Upper lobe of left lung (tissue), 6 donors: ENCODE data around the gene BRMS1. TPM values are rescaled to one million over a fixed set of nuclear protein-coding genes. Genes with fewer than 3 reads are reported as not detected.
A peak's percentile ranks its signal among the peaks of the same experiment; 100 is the strongest.

Experiments used
- ATAC-seq, 2 donors: fragments of 200-7000 bp; cut with Tn5 transposase; one replicate each; pipeline ENCODE4 v1.9.1; 2022; ENCODE audit warnings: mild to moderate bottlenecking in 2 of 2, moderate library complexity in 2 of 2; ENCODE audit not compliant: low FRiP score in 2 of 2
- DNase-seq, 2 donors: peaks; one replicate each; pipeline ENCODE4 v3.0.0-alpha.2; 2019 to 2020
- H3K27ac ChIP-seq, 4 donors: fragments of 200-600 bp; sonication (generic); one replicate each; pipeline ENCODE4 v1.5.1; 2016 to 2019
- H3K27me3 ChIP-seq, 4 donors: fragments of 200-600 bp; sonication (generic); one replicate each; pipeline ENCODE4 v1.5.1; 2017 to 2019
- H3K36me3 ChIP-seq, 4 donors: fragments of 200-600 bp; sonication (generic); one replicate each; pipeline ENCODE4 v1.5.1; 2016 to 2019
- H3K4me1 ChIP-seq, 4 donors: fragments of 200-600 bp; sonication (generic); one replicate each; pipeline ENCODE4 v1.5.1; 2018 to 2019
- H3K4me3 ChIP-seq, 4 donors: fragments of 200-600 bp; sonication (generic); one replicate each; pipeline ENCODE4 v1.5.1; 2017 to 2019; ENCODE audit warnings: mild to moderate bottlenecking in 2 of 4, moderate library complexity in 1 of 4
- H3K9me3 ChIP-seq, 4 donors: fragments of 200-600 bp; sonication (generic); one replicate each; pipeline ENCODE4 v1.5.1; 2018 to 2019
- EP300 ChIP-seq, 4 donors: sonication (generic); formaldehyde crosslinking; IDR thresholded peaks; one replicate each; pipeline ENCODE4 v1.5.1; 2017; ENCODE audit warnings: antibody characterized with exemption in 4 of 4, control low read depth in 2 of 4
- POLR2A ChIP-seq, 4 donors: fragments of 450-650 bp; IDR thresholded peaks; one replicate each; pipeline ENCODE4 v1.5.1; 2016 to 2017; ENCODE audit warnings: antibody characterized with exemption in 4 of 4, mild to moderate bottlenecking in 2 of 4
- POLR2AphosphoS5 ChIP-seq, 2 donors: sonication (generic); formaldehyde crosslinking; IDR thresholded peaks; one replicate each; pipeline ENCODE4 v1.5.1; 2017; ENCODE audit warnings: antibody characterized with exemption in 2 of 2
- WGBS, 2 donors: methylation state at CpG; one replicate each; pipeline ENCODE4 v1.1.5; 2017 to 2018; 5-methylcytosine and 5-hydroxymethylcytosine counted together
- total RNA-seq, 6 donors: library from RNA; depleted of rRNA in 4 of 6; stranded (reverse); fragments of >200 nt in 4 of 6; gene quantifications; one replicate each; pipeline versions ENCODE4 v1.1.0 to v1.2.1, GENCODE V29; 2016 to 2021
- TF ChIP-seq, protein P1 (sequence below), 6 experiments: fragments of 450-650 bp in 4 of 6; fragments of 200-600 bp in 2 of 6; sonication (generic) in 2 of 6; IDR thresholded peaks; one replicate each; pipeline ENCODE4 v1.5.1; 2016 to 2019; ENCODE audit warnings: antibody characterized with exemption in 6 of 6
- donor health status: DM: no; HTN: no; CAD: no; lungs with moderate emphysema.
- donor health status: DM: no; HTN: yes; CAD: no; lungs with severe emphysema.

Gene BRMS1
- total RNA-seq, 6 donors from 2014 or later = 34.8 to 63.8 (median 37.1) TPM

DNA sequence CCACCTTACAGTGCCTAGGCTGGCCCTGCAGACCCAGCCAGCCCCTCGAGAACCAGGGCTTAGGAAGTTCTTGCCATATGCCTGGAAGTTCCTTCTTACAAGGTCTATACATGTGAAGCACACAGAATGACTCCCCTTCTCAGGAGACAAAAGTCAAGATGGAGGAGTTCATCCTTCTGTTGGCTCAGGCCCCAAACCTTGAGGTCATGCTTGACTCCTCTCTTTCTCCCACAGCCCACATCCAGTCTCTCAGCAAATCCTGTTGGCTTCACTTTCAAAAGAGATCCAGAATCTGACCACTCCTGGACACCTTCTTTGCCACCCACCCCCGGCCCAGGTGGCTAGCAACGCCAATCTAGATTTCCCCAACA is 26.3 kb downstream of the BRMS1 start:
- WGBS, 2 donors = 65 to 91% methylated on average over 3 of the region's 3 CpGs
- Histone ChIP-seq H3K9me3 (no peaks in the 10 kb centered on the region), H3K4me1 (peaks cover 26 to 36% (median 27%) of the 10 kb centered on the region in 4 donors), H3K4me3 (no peak overlapping the region), H3K27me3 (no peaks in the 10 kb centered on the region), H3K27ac (peak overlapping the region; percentile 67 to 86 (median 84)), H3K36me3 (no peaks in the 10 kb centered on the region)
- ATAC-seq = peak in 1 of 2 donors; percentile 0
- no peak for TF ChIP-seq EP300 (IDR thresholded peaks at IDR 0.05)
- DNase-seq = no peak

DNA sequence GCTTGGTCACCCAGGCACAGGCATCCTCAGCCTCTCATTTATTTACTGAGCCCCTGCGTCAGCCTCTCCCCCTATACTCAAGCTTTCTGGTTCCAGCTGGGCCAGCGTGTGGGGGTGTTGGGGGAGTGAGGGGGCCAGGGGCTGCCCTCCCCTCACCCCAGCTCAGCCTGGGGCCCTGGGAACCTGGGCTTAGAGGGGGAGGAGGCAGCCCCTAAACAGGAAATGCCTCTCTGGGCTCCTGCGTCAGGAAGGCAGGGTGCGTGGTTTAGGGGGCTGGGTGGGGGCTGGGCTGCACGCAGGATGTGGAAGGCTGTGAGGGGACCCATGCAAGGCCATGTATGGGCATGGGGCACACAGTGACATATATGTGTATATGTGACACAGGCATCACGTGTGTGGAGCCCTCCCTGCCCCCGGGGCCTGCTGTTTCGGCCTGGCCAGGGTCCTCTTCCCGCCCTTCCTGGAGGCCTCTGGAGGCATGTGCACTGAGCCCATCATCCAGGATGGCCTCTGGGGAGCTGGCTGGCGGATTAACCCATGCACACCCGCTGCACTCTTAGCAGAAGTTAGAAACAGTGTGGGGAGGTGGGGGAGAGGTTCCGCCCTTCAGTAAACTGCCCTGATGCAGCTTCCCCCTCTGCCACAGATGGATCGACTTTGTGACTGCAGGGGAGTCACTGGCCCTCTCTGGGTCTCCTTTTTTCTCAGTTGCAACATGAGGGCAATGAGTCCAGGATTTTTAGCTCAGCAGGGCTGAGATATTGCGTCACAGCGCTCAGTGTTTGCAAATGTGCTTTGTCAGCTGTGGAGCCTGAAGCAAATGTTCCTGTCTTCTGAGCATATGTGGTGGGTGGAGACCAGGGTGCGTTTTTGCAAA is 26.9 kb downstream of the BRMS1 start:
- no peaks in the 10 kb centered on the region for H3K27me3 ChIP-seq

DNA sequence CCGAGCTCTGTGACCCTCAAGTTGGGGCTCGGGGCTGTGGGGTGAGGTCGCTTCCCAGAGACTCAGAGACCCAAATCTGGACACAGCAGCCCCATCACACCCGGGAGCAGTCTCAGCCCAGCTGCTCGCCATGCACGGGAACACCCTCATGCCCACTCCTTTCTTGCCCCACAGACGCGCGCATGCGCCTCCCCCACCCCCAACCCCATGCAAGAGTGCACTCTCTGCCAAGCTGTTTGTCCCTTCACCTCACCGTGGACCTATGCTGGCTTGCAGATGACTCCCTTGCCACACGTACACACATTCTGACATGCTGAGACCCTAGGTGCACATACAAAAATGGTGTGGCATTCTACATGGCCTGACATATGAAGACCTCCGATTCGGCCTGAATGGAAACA is 27.6 kb downstream of the BRMS1 start:
- ATAC-seq = no peak
- 17 to 18% methylated on average over 2 to 14 of the region's 14 CpGs for WGBS, 2 donors
- Histone ChIP-seq H3K4me3 (peak overlapping the region in 3 of 4 donors; percentile 29 to 71 (median 48)), H3K27ac (peak overlapping the region; percentile 67 to 86 (median 84)), H3K36me3 (no peaks in the 10 kb centered on the region), H3K9me3 (no peaks in the 10 kb centered on the region), H3K4me1 (peaks cover 32 to 44% (median 34%) of the 10 kb centered on the region in 4 donors), H3K27me3 (no peaks in the 10 kb centered on the region)
- DNase-seq = peak in 1 of 2 donors; percentile 84
- TF ChIP-seq, protein P1, sequence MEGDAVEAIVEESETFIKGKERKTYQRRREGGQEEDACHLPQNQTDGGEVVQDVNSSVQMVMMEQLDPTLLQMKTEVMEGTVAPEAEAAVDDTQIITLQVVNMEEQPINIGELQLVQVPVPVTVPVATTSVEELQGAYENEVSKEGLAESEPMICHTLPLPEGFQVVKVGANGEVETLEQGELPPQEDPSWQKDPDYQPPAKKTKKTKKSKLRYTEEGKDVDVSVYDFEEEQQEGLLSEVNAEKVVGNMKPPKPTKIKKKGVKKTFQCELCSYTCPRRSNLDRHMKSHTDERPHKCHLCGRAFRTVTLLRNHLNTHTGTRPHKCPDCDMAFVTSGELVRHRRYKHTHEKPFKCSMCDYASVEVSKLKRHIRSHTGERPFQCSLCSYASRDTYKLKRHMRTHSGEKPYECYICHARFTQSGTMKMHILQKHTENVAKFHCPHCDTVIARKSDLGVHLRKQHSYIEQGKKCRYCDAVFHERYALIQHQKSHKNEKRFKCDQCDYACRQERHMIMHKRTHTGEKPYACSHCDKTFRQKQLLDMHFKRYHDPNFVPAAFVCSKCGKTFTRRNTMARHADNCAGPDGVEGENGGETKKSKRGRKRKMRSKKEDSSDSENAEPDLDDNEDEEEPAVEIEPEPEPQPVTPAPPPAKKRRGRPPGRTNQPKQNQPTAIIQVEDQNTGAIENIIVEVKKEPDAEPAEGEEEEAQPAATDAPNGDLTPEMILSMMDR (IDR thresholded peaks at IDR 0.05) = no peak
- TF ChIP-seq EP300 (IDR thresholded peaks at IDR 0.05) (no peak), POLR2AphosphoS5 (IDR thresholded peaks at IDR 0.05) (no peak), POLR2A (IDR thresholded peaks at IDR 0.05) (no peak)

More for the DNA sequence above, 26.9 kb downstream of the BRMS1 start:
- peak overlapping the region in 2 of 4 donors; percentile 48 to 71 for H3K4me3 ChIP-seq
- ATAC-seq = peak in 1 of 2 donors; percentile 58
- TF ChIP-seq EP300 (IDR thresholded peaks at IDR 0.05) (no peak), POLR2AphosphoS5 (IDR thresholded peaks at IDR 0.05) (peak; percentile 36 to 55)
- peak overlapping the region; percentile 67 to 86 (median 84) for H3K27ac ChIP-seq
- DNase-seq = peak; percentile 58 to 73
- 33 to 35% methylated on average over 9 to 16 of the region's 16 CpGs for WGBS, 2 donors
- peaks cover 32 to 42% (median 33%) of the 10 kb centered on the region in 4 donors for H3K4me1 ChIP-seq
- no peaks in the 10 kb centered on the region for H3K36me3 ChIP-seq
- H3K9me3 ChIP-seq = no peaks in the 10 kb centered on the region

DNA sequence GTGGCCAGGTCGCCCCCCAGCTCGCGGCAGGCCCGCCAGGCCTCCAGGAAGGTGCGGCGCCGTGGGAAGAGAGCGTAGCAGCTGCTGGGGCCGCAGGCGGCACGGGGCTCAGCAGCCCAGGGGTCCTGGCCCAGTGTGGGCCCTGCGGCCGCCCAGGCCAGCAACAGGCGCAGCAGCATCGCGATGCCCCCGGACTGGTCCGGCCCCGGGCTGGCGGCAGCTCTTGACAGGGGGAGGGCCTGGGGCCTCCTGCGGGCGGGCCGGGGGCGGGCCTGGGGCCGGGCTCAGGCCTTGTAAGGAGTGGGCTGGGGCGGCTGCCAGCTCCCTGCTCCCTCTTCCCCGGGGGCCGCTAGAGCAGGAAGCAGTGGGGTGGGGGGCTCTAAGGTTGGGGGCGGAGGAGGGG is 28.1 kb downstream of the BRMS1 start, which contains the start of gene CD248:
Gene CD248, minus strand, starts transcription at position 196 of the 403 bp plus-strand sequence. Its CDS starts 17 bp downstream, at position 179.
- Histone ChIP-seq H3K27me3 (no peaks in the 10 kb centered on the region), H3K4me1 (peaks cover 32 to 44% (median 36%) of the 10 kb centered on the region in 4 donors), H3K4me3 (peak within 1 kb of the TSS; percentile 8 to 71 (median 38)), H3K36me3 (no peaks in the 10 kb centered on the region), H3K9me3 (no peaks in the 10 kb centered on the region), H3K27ac (peak within 1 kb of the TSS; percentile 67 to 86 (median 84))
- 24% methylated on average over 7 of the region's 29 CpGs; no CpG with 5 or more reads in 1 of the 2 donors for WGBS, 2 donors
- peak; percentile 50 to 90 for DNase-seq
- TF ChIP-seq POLR2A (IDR thresholded peaks at IDR 0.05) (peak in 1 of 4 donors; percentile 23), EP300 (IDR thresholded peaks at IDR 0.05) (no peak)
- ATAC-seq = peak in 1 of 2 donors; percentile 53

DNA sequence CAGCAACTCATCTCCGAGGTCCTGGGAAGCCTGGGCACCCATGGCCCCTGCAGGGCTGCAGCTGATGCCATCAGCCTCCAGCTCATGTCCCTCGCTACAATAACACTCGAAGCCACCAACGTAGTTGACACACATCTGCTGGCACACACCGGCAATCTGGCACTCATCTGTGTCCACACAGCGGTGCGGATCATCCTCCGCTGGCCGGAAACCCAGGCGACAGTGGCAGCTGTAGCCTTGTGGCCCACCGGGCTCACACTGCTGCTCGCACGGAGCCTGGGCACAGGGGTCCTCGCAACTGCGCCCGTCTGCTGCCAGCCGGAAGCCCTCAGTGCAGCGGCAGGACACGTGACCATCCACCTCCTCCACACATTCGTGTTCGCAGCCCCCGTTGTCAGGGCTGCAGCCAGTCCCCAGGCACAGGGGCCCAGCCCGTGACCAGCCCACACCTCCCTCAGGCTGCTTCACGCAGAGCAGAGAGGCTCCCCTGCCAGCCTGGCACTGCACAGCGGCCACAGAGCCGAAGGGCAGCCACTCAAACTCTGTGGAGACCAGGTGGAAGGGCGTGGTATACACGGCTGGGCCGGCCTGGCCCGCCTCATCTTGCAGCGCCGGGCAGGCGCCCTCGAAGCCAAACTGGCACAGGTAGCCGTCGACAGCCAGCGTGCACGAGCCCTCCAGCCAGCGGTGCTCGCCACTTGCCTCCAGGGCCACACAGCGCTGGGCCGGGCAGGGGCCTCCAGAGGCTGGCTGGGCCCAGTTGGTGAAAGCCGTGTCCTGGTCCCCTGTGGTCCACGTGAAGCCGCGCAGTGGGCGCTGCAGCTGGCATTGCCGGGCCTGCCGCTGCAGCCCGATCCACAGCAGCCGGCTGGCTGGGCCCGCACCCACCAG is 28.7 kb downstream of the BRMS1 start:
- ATAC-seq = no peak
- H3K27ac ChIP-seq = peak overlapping the region; percentile 67 to 86 (median 84)

More for the DNA sequence above, 28.7 kb downstream of the BRMS1 start:
- Histone ChIP-seq H3K4me3 (peak overlapping the region in 3 of 4 donors; percentile 29 to 71 (median 48)), H3K9me3 (no peaks in the 10 kb centered on the region), H3K36me3 (no peaks in the 10 kb centered on the region), H3K4me1 (peaks cover 35 to 44% (median 39%) of the 10 kb centered on the region in 4 donors), H3K27me3 (no peaks in the 10 kb centered on the region)
- peak in 1 of 2 donors; percentile 83 for DNase-seq
- WGBS, 2 donors = 71 to 78% methylated on average over 24 to 33 of the region's 52 CpGs
- TF ChIP-seq, protein P1 (IDR thresholded peaks at IDR 0.05) = no peak
- TF ChIP-seq EP300 (IDR thresholded peaks at IDR 0.05) (no peak), POLR2A (IDR thresholded peaks at IDR 0.05) (no peak), POLR2AphosphoS5 (IDR thresholded peaks at IDR 0.05) (no peak)
